ENCODE measurements around the gene SCTR.

The SCTR gene

DNA sequence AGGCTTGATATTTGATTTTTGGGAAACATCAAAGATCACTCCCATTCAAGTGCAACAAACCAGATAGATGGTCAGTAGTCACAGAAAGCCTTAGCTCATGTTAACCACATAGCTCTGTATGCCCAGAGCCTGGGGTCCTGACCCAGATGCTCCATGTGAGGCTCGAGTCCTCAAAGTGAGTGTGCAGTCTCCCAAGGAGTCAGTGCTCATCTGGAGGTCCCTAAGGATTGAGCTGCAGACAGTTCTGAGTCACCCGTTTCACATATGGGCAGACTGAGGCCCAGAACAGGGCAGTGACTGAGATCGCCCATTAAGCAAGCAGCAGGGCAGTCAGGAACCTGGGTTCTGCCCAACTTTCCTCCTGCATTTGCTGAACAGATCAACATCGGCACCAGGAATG lies 83.4 kb downstream of the SCTR start:
- DNase-seq: no peak

DNA sequence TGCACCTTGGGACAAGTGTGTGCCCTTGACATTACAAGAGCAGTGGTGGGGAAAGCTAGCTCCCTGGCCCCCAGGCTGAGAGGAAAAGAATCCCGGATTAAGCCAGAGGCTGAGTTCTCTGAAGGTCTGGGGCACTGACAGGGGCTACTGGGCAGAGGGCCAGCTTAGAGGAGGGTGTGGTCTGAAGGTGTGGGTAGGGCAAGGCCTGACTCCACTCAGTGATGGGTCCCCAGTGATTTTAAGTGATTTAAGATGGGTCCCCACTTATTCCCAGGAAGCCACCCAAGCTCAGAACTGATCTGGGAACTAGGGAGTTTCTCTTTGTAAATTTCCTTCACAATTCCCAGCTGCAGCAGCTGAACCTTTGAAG lies 83.8 kb downstream of the SCTR start:
- DNase-seq: no peak

DNA sequence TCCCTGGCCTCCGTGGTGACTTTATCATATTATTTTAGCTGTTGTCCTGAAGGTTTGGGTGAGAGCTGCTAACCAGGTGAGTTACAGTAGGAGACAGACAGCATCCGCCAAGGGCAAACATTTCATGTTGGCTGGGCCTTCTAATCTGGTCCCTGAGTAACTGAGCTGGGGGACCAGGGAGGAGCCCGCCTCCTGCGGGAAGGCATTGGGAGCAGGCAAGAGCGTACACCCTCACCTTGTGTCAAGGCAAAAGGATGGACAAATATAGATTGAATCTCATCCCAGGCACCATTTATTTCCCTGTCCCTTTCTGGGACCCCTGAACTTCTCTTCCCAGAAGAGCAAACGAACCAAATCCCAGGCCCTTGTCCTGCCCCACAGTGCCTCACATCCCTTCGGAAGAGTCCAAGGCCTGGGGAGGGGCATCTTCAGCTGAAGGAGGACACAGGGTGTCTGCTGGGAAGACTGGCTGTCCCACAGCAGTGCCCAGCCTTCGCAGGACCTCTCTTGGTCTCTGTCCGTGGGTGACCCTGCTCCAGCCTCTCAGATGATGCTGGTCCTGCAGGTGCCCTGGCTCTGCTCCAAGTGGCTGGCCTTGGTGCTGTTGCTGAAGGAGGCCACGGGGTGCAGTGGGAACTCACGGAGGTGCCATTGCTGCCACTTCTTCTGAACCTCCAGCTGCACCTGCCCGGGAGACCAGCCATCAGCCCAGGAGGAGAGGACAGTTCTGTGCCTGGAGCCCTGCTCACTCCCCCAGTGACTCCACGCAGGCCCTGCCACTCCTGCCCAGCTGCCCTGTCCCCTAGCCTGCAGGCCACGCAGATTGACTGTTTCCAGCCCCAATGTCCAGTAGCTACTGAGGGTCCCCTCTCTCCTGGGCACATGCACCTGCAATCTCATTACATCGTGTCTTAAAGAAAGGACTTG lies 84.4 kb downstream of the SCTR start:
- no peak for DNase-seq

DNA sequence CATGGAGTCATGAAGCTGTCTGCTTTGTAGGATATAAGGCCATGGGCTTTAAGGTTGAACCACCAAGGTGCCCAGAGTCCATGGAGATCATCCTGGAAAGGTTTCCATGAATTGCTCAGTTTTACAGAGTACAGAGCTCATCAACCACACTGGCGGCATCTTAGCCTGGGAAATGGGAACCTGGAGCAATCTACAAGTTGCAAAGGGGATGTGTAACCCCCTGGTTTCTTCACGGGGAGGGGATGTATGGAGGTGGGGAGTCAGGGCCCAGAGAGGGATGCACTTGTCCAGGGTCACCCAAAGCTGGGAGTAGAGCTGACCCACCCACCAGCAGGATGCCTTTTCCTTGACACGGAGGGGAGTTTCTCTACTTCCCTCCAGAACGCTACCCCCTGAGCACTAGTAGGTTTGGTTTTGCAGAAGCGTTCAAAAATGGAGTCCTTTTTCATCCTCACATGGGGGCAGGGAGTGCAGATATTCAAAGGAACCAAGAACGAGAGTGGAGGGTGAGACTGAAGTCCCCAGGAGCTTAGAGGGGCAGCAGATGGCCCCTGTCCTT lies 85.5 kb downstream of the SCTR start:
- DNase-seq: no peak

DNA sequence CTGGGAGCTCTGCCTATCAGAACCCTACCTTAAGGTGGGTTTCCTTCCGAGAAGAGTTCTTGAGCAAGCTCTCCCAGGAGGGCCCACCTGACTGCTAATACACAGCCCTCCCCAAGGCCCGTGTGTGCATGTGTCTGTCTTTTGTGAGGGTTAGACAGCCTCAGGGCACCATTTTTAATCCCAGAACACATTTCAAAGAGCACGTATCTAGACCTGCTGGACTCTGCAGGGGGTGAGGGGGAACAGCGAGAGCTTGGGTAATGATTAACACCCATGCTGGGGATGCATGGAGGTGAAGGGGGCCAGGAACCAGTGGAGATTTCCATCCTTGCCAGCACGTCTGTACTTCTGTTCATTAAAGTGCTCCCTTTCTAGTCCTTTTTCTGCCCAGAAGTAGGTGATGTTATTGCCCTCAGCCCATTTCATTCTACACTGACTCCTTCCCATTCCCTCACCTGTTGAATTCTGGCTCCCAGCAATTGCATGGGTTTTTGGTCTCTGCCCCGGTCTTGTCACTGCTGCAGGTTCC lies 86.1 kb downstream of the SCTR start:
- DNase-seq: no peak

DNA sequence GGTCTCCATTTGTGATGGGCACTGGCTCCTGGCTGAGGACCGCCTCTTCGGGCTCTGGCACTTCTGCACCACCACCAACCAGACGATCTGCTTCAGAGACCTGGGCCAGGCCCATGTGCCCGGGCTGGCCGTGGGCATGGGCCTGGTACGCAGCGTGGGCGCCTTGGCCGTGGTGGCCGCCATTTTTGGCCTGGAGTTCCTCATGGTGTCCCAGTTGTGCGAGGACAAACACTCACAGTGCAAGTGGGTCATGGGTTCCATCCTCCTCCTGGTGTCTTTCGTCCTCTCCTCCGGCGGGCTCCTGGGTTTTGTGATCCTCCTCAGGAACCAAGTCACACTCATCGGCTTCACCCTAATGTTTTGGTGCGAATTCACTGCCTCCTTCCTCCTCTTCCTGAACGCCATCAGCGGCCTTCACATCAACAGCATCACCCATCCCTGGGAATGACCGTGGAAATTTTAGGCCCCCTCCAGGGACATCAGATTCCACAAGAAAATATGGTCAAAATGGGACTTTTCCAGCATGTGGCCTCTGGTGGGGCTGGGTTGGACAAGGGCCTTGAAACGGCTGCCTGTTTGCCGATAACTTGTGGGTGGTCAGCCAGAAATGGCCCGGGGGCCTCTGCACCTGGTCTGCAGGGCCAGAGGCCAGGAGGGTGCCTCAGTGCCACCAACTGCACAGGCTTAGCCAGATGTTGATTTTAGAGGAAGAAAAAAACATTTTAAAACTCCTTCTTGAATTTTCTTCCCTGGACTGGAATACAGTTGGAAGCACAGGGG lies 87.1 kb downstream of the SCTR start:
- no peak for DNase-seq

DNA sequence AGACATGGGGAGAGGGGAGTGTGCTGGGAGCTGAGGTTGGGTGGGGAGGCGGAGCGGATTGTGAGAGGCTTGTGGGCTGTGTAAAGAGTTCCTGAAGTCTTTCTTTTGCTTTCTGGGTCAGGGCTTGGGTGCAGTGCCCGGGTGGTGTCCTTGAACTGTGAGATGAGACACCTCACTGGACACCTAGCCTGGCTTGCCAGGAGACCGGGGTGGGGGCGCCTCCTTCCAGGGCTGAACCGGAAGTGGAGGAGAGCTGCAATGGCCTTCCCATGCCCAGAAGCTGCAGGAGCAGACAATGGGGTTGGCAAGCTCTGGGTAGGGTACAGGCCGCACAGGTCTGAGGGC lies 88.4 kb downstream of the SCTR start:
- DNase-seq: no peak

DNA sequence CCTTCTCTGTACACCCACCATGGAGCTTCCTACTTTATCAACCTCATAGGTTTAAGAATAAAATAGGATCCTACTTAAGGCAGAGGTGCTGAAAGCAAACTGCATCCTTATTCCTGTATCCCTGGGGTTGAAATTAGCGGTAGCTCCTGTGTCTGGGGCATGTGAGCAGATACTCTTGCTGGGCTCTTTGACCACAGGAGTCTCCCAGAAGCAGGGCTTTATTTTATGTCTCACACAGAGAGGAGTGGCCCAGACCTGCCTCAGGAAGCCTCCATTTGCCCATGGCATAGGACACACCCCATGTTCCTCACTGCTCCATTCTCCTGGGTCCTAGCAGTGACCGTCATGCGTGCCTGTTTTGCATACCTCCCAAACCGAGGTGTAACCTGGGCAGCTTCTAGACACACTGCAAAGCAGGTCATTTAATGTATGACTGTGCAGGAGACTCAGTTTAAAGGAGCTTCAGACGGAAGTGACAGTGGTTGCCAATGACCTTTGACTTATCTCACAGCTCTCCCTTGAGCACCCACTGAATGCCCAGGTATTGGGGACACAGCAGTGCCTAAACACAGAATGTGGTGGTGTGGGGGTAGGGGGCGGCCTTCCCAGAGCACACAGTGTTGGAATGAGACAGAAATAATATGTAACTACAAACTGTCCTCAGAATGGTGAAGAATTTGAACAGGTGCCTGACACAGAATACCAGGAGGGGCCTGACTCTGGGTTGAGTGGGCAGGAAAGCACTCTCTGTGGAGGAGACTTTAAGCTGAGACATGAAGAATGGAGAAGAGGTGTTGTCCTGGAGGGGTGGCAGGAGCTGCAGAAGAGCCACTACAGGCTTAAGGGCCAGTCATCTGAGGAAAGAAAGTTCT lies 89.0 kb downstream of the SCTR start:
- no peak for DNase-seq

DNA sequence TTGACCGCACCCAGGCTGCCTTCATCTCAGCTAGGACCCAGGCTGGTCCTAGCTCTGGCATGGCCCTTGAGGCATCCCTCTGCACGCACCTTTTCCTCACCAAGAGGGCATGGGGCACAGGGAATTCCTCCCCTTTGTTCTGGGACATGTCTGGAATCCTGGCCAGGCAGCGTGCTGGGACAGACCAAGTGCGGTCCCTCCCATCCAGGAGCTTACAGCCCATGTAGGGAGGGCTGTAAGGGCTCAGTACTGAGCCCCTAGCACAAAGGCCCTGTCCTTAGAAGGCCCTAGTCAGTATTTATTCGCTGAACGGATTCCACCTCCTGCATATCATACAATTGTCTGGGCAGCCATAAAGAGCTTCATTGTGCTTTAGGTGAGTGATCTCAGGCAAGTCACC lies 89.6 kb downstream of the SCTR start:
- no peak for DNase-seq

DNA sequence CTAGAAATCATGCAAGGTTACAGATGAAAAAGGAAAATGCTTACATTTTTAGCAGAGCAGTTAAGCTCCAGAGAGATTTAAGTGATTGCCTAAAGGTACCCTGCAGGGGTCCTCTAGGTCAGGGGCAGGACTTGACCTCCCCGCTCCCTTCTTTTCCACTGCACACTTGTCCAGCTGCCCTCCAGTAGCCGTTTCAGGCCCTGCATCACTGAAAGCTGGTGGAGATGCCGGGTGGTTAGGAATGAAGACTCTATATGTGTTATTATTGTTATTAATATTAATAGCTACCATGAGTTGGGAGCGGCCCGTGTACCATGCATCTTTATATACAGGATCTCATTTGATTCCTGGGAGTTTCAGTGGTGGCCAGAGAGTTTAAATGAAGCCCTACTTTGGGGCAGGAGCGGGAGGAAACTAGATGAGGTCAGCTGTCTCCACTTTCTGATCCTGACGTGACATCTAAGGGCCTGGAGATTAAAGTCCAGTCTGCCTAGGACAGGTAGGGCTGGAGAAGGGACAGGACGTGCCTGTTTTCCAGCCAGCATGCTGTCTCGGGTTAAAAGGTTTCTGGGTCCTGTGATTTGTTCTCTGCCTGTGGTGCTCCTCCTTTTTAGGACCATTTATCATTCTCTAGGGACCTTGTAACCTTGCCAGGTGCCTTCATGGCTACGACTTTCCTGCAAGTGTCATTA lies 90.5 kb downstream of the SCTR start:
- DNase-seq: no peak

DNA sequence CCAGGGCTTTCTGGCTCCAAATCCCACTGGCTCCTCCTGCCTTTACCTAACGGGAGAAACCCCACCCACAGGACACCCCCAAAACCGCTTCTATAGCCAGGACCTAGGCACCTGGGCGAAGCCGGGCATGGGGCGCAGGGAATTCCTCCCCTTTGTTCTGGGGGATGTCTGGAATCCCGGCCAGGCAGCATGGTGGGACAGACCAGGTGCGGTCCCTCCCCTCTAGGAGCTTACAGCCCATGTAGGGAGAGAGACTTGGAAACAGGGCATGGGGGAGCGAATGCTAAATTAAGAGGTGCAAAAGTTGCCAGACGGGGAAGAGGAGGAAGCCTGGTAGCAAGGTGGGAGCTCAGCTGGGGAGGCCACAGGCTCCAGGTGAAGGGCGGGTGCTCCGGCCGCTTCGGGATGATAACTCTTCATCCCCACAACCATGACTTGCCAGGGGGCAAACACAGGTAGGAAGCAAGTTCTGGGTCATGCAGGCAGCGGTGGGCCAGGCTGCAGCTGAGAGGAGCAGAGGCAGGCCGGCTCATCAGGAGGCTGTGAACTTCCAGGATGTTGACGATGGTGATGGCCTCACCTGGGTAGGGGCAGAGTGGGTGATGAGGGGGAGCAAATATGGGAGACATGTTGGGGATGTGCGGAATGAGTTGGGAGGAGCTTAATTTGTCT lies 91.3 kb downstream of the SCTR start:
- no peak for DNase-seq

DNA sequence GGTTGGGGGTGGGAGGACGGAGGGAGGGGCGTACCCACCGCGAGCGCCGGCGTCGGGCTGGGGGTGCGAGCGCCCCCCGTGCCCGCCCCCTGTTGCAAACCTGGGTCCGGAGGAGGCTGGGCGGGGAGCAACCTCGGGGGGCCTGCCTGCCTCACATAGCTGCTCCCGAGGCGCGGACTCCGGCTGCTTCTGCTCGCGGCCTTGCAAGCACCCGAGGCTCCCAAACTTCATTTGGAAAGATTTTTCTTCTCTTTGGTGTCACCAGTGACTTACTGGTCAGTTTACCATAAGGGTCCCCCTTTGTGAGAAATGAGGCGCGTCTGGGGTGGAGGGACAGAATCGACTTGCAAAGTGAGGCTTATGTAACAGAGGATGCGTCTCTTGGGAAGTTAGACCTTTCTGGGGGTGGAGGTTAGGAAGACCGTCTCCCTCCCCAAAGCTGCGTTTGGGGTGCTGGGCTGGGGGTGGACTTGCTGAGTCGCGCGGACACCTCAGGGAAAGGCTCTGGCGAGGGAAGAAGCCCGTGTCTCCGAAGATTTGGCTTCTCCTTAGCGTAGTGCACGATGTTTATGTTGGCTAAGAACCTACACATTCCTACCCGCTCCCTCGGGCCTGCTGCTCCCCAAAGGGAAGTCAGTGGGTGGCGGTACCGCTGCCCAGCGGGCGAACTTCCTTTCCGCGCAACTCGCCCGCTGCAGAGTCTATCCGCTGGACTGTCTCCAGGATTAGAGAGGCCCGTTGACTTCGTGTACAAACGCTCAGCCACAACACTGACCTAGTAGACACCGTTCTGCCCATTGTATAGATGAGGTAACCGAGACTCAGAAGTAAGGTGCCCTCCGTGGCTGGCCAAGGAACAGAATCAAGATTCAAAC lies 92.1 kb downstream of the SCTR start:
- no peak for DNase-seq

DNA sequence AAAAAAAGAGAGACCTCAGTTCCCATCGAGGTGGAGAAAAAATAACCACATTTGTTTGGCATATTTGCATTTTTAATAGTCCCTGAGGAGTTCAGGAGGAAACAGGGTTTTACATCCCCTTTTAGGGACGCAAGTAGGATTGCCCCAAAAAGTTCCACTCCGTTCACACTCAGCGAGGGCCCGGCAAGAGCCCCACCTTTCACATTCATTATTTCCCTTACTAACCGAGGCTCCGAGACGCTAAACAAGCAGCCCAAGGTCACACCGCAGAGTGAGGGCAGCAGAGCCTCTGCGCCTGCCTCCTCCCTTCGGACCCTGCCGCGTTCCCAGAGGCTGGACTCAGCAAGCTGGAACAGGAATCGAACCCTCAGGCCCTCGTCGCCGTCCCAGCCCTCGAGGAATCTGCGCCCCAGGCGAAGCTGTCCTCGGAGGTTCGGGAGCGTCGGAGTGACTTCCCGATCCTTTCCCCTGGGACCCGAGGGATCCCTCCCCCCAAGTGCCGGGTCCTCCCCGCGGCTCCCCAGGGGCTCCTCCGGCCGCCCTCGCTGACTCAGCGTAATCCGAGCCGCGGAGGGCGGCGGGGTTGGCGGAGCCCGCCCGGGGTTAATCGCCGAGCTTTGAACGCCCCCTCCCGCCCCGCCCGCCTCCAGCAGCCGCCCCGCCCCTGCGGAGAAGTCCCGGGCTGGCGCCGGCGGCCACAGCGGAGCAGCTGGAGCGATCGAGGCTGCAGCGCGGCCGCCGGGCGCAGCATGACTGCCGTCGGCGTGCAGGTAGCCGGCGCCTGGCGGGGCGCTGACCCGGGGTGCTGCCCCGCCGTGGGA lies 92.9 kb downstream of the SCTR start, which contains the start of gene TMEM37:
Gene TMEM37, plus strand, starts transcription at position 700 of the 821 bp plus-strand sequence. Its CDS starts 50 bp downstream, at position 750.
- peak; percentile 66 for DNase-seq

DNA sequence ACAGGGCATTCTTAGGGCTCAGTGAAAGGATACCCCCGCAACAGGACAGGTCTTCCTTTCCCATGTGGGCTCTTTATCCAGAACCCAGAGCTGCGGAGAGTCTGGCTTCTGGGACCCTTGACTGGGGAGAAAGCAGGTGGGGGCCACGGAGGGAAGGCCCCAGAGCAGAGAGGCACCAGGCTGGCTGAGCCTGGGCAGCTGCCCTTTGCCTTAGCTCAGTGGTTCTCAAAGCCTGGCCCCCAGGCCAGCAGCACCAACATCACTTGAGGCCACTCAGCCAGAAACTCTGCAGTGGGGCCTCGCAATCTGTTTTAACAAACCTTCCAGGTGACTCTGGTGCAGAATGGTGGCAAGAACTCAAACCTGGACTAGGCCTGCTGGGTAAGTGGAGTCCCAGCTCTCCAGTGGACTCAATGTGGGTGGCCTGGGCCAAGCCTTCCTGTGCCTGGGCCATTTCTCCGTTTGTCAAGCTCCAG lies 94.2 kb downstream of the SCTR start:
- DNase-seq: no peak

DNA sequence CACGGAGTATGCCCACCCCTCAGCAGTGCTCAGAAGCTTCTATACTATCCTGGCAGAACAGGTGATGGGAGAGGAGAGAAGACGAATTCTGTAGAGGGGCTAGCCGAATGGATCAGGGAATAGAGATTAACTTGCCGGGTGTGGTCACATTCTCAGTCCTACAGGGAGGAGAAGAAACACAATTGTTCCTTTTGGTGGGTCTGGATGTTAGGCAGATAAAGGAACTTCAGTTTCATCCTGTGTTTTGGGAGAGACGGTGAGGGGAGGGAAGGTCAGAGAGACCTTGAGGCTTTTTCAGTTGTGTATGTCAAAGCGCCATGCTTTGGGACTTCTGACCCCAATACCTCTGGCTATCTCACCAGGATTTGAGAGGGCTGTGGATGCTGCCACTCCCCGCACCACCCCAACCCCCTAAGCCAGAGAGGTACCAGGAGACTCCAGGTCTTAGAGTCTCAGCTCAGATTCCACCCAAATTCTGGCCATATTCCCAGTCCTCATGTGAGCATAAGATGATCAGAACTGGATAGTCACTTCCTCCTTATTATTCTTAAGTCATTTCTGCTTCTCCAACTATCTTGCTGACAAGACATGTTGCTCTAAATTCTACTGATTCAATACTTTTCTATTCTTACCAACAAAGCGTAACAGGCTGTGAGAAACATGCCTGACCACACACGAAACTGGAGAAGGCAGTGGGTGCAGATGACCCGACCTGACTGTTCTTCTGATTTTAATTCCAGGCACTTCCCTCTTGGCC lies 94.9 kb downstream of the SCTR start:
- DNase-seq: no peak

DNA sequence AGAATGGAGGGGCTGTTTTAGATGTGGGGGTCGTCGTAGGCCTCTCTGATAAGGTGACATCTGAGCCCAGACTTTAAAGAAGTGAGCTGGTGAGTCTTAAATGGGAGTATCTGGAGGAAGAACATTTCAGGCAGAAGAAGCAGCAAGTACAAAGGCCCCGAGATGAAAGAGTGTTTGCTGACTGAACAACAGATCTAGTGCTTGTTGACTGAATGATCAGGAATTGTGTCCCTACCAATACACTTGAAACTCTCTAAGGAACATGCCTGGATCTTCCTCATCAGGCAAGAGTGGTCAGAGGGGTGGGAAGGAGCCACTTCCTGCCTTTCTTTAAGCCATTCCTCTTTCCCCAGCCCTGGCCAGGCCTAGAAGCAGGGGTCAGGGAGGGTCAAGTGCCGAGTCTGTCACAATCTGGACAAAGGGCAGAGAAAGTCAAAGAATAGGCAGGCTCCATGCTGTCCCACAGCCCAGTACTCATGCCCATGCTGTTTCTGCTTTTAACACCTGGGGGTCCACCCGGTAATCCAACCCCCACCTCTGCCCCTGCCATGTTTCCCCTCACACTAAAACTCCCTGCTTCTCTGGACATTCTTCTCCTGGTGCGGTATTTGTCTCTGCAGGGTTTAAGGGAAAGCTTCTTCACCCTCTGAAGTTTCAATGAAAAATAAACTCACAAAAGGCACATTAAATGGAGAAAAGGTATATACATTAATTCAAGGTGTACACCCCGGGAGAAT lies 95.6 kb downstream of the SCTR start:
- no peak for DNase-seq

DNA sequence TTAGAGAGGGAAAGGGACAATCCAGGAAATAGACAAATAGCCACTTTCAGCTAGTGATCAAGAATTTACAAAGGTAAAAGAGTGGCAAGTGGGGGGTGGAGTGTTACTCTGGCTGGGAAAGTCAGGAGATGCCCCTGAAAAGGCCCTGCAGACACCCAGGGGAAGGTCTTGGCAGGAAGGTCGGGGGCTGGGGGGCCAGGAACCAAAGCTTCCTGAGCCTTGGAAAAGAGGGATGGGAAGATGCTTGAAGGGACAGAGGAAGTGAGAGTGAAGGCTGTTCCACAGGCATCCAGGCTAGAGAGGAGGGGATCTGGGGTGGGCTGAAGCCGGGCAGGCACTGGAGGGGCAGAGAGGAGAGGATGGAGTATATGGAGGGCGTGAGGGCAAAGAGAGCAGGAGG lies 96.5 kb downstream of the SCTR start:
- no peak for DNase-seq

Measured in DMS153 (cell line).